HCT116 (cell line): ENCODE data around the gene SRA1. TPM values are rescaled to one million over a fixed set of nuclear protein-coding genes. Genes with fewer than 3 reads are reported as not detected.

Source experiments
- ATAC-seq: fragments of 200-7000 bp; cut with Tn5 transposase; 2 replicates; pipeline ENCODE4 v1.9.1; 2020; ENCODE audit warnings: mild to moderate bottlenecking, moderate library complexity
- BruUV-seq: library from RNA; stranded (reverse); fragments of 400-500 nt; replicated peaks from 2 replicates; lab custom pipeline; 2021; lab: Mats Ljungman, UMichigan
- CTCF ChIA-PET: fragments of 300-600 bp; sonication (Branson Sonifier 250); formaldehyde crosslinking; loops from one replicate; lab custom pipeline; 2021; ENCODE audit warnings: antibody characterized with exemption; lab: Charles Lee
- POLR2A ChIA-PET: fragments of 300-600, 350-600 bp; sonication (Branson Sonifier 250); formaldehyde crosslinking; loops from one replicate; lab custom pipeline; 2021; ENCODE audit warnings: antibody characterized with exemption; lab: Charles Lee
- RAD21 ChIA-PET, 2 experiments: fragments of 300-600 bp; sonication (Branson Sonifier 250); formaldehyde crosslinking; loops; one replicate each; lab custom pipeline; 2023; ENCODE audit warnings: low total read pairs in 2 of 2; ENCODE audit not compliant: uncharacterized antibody in 2 of 2, unreplicated experiment in 2 of 2, low non-redundant PET in 1 of 2; lab: Charles Lee
- DNase-seq: peaks from one replicate; pipeline ENCODE4 v3.0.0-alpha.2; 2010; ENCODE audit warnings: low read depth, low spot score
- H2AFZ ChIP-seq: fragments of 200-600 bp; shearing (Covaris generic), sonication (generic); 2 replicates; pipeline ENCODE4 v1.6.1; 2017; ENCODE audit warnings: low read depth, mixed run types, mixed read lengths, antibody characterized with exemption, low read length; ENCODE audit not compliant: poor library complexity, severe bottlenecking
- H3K27ac ChIP-seq: 2 replicates; pipeline ENCODE4 v1.5.1; 2012; ENCODE audit warnings: low read depth, low read length
- H3K27me3 ChIP-seq: fragments of 200-600 bp; sonication (generic); 2 replicates; pipeline ENCODE4 v1.6.1; 2016; ENCODE audit warnings: mixed run types, low read length, mixed read lengths; ENCODE audit not compliant: insufficient read depth
- H3K36me3 ChIP-seq, 2 experiments: fragments of 200-500 bp in 1 of 2; fragments of 200-600 bp in 1 of 2; sonication (Bioruptor generic) in 1 of 2; sonication (generic) in 1 of 2; 2 replicates each; pipeline versions ENCODE4 v1.5.1 to v1.6.1; 2014 to 2016; ENCODE audit warnings: low read length in 2 of 2, inconsistent platforms in 1 of 2, mixed read lengths in 1 of 2, mixed run types in 1 of 2; ENCODE audit not compliant: insufficient read depth in 2 of 2, control insufficient read depth in 1 of 2
- H3K4me1 ChIP-seq, 2 experiments: fragments of 200-600 bp in 1 of 2; sonication (generic) in 1 of 2; 2 replicates each; pipeline versions ENCODE4 v1.5.1 to v1.6.1; 2012 to 2017; ENCODE audit warnings: low read length in 2 of 2, inconsistent platforms in 1 of 2, mild to moderate bottlenecking in 1 of 2, mixed read lengths in 1 of 2, mixed run types in 1 of 2, moderate library complexity in 1 of 2; ENCODE audit not compliant: insufficient read depth in 2 of 2, control insufficient read depth in 1 of 2
- H3K4me2 ChIP-seq: fragments of 200-600 bp; sonication (generic); 2 replicates; pipeline ENCODE4 v1.6.1; 2017; ENCODE audit warnings: mixed run types, low read length, mixed read lengths
- H3K4me3 ChIP-seq, 2 experiments: fragments of 200-600 bp in 1 of 2; sonication (generic) in 1 of 2; replicated peaks in 1 of 2; 2 replicates each; pipeline ENCODE4 v1.5.1; 2011 to 2016; ENCODE audit warnings: low read length in 2 of 2, control low read depth in 1 of 2, low read depth in 1 of 2, mild to moderate bottlenecking in 1 of 2, mixed read lengths in 1 of 2, mixed run types in 1 of 2
- H3K79me2 ChIP-seq: fragments of 200-600 bp; sonication (generic); 2 replicates; pipeline ENCODE4 v1.6.1; 2017; ENCODE audit warnings: mild to moderate bottlenecking, mixed run types, low read length, moderate library complexity, mixed read lengths; ENCODE audit not compliant: insufficient read depth
- H3K9ac ChIP-seq: fragments of 200-600 bp; sonication (generic); 2 replicates; pipeline ENCODE4 v1.6.1; 2016; ENCODE audit warnings: low read length, mixed read lengths
- H3K9me2 ChIP-seq: fragments of 200-600 bp; sonication (generic), shearing (Covaris generic); 2 replicates; pipeline ENCODE4 v1.6.1; 2017; ENCODE audit warnings: mixed run types, mild to moderate bottlenecking, moderate library complexity; ENCODE audit not compliant: insufficient read depth
- H3K9me3 ChIP-seq, 2 experiments: fragments of 200-500 bp in 1 of 2; fragments of 200-600 bp in 1 of 2; sonication (Bioruptor generic) in 1 of 2; sonication (generic) in 1 of 2; 2 replicates each; pipeline ENCODE4 v1.6.1; 2014 to 2017; ENCODE audit warnings: low read length in 2 of 2, mixed read lengths in 2 of 2, inconsistent platforms in 1 of 2, low read depth in 1 of 2, mild to moderate bottlenecking in 1 of 2, mixed run types in 1 of 2, moderate library complexity in 1 of 2; ENCODE audit not compliant: control insufficient read depth in 1 of 2, insufficient read depth in 1 of 2
- H4K20me1 ChIP-seq: fragments of 200-600 bp; sonication (generic), shearing (Covaris generic); 2 replicates; pipeline ENCODE4 v1.6.1; 2017; ENCODE audit warnings: mixed run types, mild to moderate bottlenecking, moderate library complexity; ENCODE audit not compliant: insufficient read depth
- CBX3 ChIP-seq: IDR thresholded peaks from 2 replicates; pipeline ENCODE4 v1.6.1; 2012; ENCODE audit warnings: low read depth
- CEBPB ChIP-seq: IDR thresholded peaks from 2 replicates; pipeline ENCODE4 v1.6.1; 2012; ENCODE audit warnings: low read depth
- EGR1 ChIP-seq: IDR thresholded peaks from 2 replicates; pipeline ENCODE4 v1.6.1; 2012; ENCODE audit warnings: low read depth
- ELF1 ChIP-seq: IDR thresholded peaks from 2 replicates; pipeline ENCODE4 v1.6.1; 2012; ENCODE audit warnings: low read depth, borderline replicate concordance
- EZH2 ChIP-seq: fragments of 200-600 bp; sonication (generic); IDR thresholded peaks from 2 replicates; pipeline ENCODE4 v1.6.1; 2017; ENCODE audit warnings: antibody characterized with exemption, mixed run types
- EZH2phosphoT487 ChIP-seq: fragments of 200-600 bp; IDR thresholded peaks from 2 replicates; pipeline ENCODE4 v1.6.1; 2018; ENCODE audit warnings: antibody characterized with exemption, borderline replicate concordance
- FOSL1 ChIP-seq: IDR thresholded peaks from 2 replicates; pipeline ENCODE4 v1.6.1; 2012; ENCODE audit warnings: low read depth
- SRF ChIP-seq: IDR thresholded peaks from 2 replicates; pipeline ENCODE4 v1.6.1; 2012; ENCODE audit warnings: low read depth
- intact Hi-C: fragments of 100-400 bp; cut with micrococcal nuclease; formaldehyde crosslinking; loops from 2 replicates; pipeline ENCODE4 v1.10.0; 2022
- microRNA-seq: library from miRNA; unstranded; fragments of <30 nt; microRNA quantifications from one replicate; pipeline ENCODE4, GENCODE V29; 2016; ENCODE audit warnings: borderline number of aligned reads
- total RNA-seq: library from RNA; stranded (reverse); gene quantifications from one replicate; pipeline ENCODE4 v1.2.1, GENCODE V29; 2021; ENCODE audit not compliant: unreplicated experiment
- TF ChIP-seq, protein P1 (sequence below): IDR thresholded peaks from 2 replicates; pipeline ENCODE4 v1.6.1; 2012
- TF ChIP-seq, protein P2 (sequence below): IDR thresholded peaks from 2 replicates; pipeline ENCODE4 v1.6.1; 2012
- TF ChIP-seq, protein P3 (sequence below), 3 experiments: fragments of 200-600 bp in 1 of 3; sonication (generic) in 1 of 3; IDR thresholded peaks in 2 of 3; conservative IDR thresholded peaks in 1 of 3; 2 replicates each; pipeline ENCODE4 v1.5.1; 2012 to 2017; ENCODE audit warnings: low read depth in 2 of 3, low read length in 2 of 3, antibody characterized with exemption in 1 of 3, borderline replicate concordance in 1 of 3, control low read depth in 1 of 3, mild to moderate bottlenecking in 1 of 3, mixed read lengths in 1 of 3, mixed run types in 1 of 3, moderate library complexity in 1 of 3; ENCODE audit not compliant: insufficient read depth in 1 of 3
- TF ChIP-seq, protein P4 (sequence below): IDR thresholded peaks from 2 replicates; pipeline ENCODE4 v1.6.1; 2012; ENCODE audit warnings: low read depth

Gene SRA1
- total RNA-seq, 1 experiment from 2014 or later = 41.7 TPM

DNA sequence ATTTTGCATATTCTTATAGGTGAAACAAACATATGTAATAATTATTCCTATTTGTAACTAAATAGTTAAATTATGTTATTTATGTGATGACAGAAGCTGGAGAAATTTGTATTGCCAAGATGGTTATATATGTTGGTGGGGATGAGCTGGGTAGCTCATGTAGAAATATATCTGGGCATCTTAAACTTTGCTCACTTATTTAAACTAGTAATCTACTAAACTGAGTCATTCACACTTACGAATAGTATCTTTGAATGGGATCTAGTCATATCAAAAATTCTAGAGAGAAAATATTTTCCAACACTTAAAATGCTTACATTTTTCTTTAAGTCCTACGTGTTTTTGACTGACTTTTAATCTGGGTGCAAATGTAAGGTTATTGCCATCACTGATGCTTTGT is 54.4 kb downstream of the SRA1 start:
- DNase-seq = no peak
- Histone ChIP-seq H3K79me2 (peaks cover 16% of the 10 kb centered on the region), H3K9me2 (no peaks in the 10 kb centered on the region), H4K20me1 (no peaks in the 10 kb centered on the region), H3K9me3 (no peaks in the 10 kb centered on the region), H3K27me3 (no peaks in the 10 kb centered on the region), H3K4me1 (no peaks in the 10 kb centered on the region), H3K4me3 (no peak overlapping the region), H3K4me2 (no peak overlapping the region), H3K27ac (no peak overlapping the region), H3K36me3 (peaks cover 7 to 19% of the 10 kb centered on the region in 2 experiments; a peak in 3 of 4 replicates), H3K9ac (no peak overlapping the region), H2AFZ (no peak overlapping the region)
- no peak for ATAC-seq
- POLR2A ChIA-PET = no interaction called here
- TF ChIP-seq, protein P1, sequence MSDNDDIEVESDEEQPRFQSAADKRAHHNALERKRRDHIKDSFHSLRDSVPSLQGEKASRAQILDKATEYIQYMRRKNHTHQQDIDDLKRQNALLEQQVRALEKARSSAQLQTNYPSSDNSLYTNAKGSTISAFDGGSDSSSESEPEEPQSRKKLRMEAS = no peak
- no peak for TF ChIP-seq EZH2
- no peak for TF ChIP-seq EZH2phosphoT487
- no peak for TF ChIP-seq ELF1
- TF ChIP-seq, protein P2, sequence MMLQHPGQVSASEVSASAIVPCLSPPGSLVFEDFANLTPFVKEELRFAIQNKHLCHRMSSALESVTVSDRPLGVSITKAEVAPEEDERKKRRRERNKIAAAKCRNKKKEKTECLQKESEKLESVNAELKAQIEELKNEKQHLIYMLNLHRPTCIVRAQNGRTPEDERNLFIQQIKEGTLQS = no peak
- TF ChIP-seq, protein P3, sequence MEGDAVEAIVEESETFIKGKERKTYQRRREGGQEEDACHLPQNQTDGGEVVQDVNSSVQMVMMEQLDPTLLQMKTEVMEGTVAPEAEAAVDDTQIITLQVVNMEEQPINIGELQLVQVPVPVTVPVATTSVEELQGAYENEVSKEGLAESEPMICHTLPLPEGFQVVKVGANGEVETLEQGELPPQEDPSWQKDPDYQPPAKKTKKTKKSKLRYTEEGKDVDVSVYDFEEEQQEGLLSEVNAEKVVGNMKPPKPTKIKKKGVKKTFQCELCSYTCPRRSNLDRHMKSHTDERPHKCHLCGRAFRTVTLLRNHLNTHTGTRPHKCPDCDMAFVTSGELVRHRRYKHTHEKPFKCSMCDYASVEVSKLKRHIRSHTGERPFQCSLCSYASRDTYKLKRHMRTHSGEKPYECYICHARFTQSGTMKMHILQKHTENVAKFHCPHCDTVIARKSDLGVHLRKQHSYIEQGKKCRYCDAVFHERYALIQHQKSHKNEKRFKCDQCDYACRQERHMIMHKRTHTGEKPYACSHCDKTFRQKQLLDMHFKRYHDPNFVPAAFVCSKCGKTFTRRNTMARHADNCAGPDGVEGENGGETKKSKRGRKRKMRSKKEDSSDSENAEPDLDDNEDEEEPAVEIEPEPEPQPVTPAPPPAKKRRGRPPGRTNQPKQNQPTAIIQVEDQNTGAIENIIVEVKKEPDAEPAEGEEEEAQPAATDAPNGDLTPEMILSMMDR (IDR thresholded peaks at IDR 0.05 in 2 of 3, conservative IDR thresholded peaks at IDR 0.05 in 1 of 3; ENCODE audit: borderline replicate concordance in 1 of 3, insufficient read depth in 1 of 3, low read depth in 2 of 3, low read length in 2 of 3) = no peak
- no peak for TF ChIP-seq CEBPB
- no peak for TF ChIP-seq EGR1
- no peak for TF ChIP-seq SRF
- TF ChIP-seq, protein P4, sequence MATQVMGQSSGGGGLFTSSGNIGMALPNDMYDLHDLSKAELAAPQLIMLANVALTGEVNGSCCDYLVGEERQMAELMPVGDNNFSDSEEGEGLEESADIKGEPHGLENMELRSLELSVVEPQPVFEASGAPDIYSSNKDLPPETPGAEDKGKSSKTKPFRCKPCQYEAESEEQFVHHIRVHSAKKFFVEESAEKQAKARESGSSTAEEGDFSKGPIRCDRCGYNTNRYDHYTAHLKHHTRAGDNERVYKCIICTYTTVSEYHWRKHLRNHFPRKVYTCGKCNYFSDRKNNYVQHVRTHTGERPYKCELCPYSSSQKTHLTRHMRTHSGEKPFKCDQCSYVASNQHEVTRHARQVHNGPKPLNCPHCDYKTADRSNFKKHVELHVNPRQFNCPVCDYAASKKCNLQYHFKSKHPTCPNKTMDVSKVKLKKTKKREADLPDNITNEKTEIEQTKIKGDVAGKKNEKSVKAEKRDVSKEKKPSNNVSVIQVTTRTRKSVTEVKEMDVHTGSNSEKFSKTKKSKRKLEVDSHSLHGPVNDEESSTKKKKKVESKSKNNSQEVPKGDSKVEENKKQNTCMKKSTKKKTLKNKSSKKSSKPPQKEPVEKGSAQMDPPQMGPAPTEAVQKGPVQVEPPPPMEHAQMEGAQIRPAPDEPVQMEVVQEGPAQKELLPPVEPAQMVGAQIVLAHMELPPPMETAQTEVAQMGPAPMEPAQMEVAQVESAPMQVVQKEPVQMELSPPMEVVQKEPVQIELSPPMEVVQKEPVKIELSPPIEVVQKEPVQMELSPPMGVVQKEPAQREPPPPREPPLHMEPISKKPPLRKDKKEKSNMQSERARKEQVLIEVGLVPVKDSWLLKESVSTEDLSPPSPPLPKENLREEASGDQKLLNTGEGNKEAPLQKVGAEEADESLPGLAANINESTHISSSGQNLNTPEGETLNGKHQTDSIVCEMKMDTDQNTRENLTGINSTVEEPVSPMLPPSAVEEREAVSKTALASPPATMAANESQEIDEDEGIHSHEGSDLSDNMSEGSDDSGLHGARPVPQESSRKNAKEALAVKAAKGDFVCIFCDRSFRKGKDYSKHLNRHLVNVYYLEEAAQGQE = no peak
- no peak for TF ChIP-seq CBX3
- TF ChIP-seq FOSL1 = no peak
- RAD21 ChIA-PET = no interaction called here
- intact Hi-C loops = no loop called here
- CTCF ChIA-PET = no interaction called here
- no TSS peak for BruUV-seq

Small RNA genes within 50 kb of the gene (microRNA-seq; reads per million reads assigned to microRNA genes)
- not detected for gene MIR6831

Other genes starting within 250 kb of the SRA1 start
- gene HBEGF, start 210.9 kb downstream of the SRA1 start, total RNA-seq = 12.3 TPM
- 0.49 TPM for gene SLC4A9, start 197.3 kb downstream of the SRA1 start, total RNA-seq
- 80.8 TPM for gene ANKHD1, start 155.6 kb downstream of the SRA1 start, total RNA-seq
- 6.0 TPM for gene EIF4EBP3, start 9.8 kb downstream of the SRA1 start, total RNA-seq
- gene APBB3, start 7.1 kb upstream of the SRA1 start, total RNA-seq = 28.4 TPM
- gene SLC35A4, start 7.4 kb upstream of the SRA1 start, total RNA-seq = 37.5 TPM
- 0.42 TPM for gene CD14, start 75.7 kb upstream of the SRA1 start, total RNA-seq
- 28.0 TPM for gene TMCO6, start 82.0 kb upstream of the SRA1 start, total RNA-seq
- gene NDUFA2, start 90.2 kb upstream of the SRA1 start, total RNA-seq = 68.3 TPM
- 96.6 TPM for gene IK, start 90.4 kb upstream of the SRA1 start, total RNA-seq
- gene WDR55, start 107.4 kb upstream of the SRA1 start, total RNA-seq = 37.2 TPM
- 2.3 TPM for gene DND1, start 116.1 kb upstream of the SRA1 start, total RNA-seq
- gene HARS1, start 133.9 kb upstream of the SRA1 start, total RNA-seq = 91.1 TPM
- gene HARS2, start 134.0 kb upstream of the SRA1 start, total RNA-seq = 38.8 TPM
- 55.3 TPM for gene ZMAT2, start 143.0 kb upstream of the SRA1 start, total RNA-seq
- not detected for gene PCDHA1, start 228.7 kb upstream of the SRA1 start, total RNA-seq
- gene PCDHA2, start 237.4 kb upstream of the SRA1 start, total RNA-seq = not detected
- not detected for gene PCDHA3, start 243.6 kb upstream of the SRA1 start, total RNA-seq
- gene PCDHA4, start 249.6 kb upstream of the SRA1 start, total RNA-seq = not detected